ENCODE data around the gene ORMDL3.
A peak's percentile ranks its signal among the peaks of the same experiment; 100 is the strongest.
"Not testable (repeated sequence)": the region's sequence is repeated elsewhere in the genome, so short reads cannot be mapped to it uniquely, and the experiment has no call there.

Gene ORMDL3

GRCh38 chr17:39924691-39925055 is 2.7 kb downstream of the ORMDL3 start:
- DNase-seq (ENCODE audit: low spot score), result no peak

- DNase-seq (ENCODE audit: low spot score), result no peak
These were observed 3.3 kb downstream of the ORMDL3 start for GRCh38 chr17:39923836-39924690.

DNA sequence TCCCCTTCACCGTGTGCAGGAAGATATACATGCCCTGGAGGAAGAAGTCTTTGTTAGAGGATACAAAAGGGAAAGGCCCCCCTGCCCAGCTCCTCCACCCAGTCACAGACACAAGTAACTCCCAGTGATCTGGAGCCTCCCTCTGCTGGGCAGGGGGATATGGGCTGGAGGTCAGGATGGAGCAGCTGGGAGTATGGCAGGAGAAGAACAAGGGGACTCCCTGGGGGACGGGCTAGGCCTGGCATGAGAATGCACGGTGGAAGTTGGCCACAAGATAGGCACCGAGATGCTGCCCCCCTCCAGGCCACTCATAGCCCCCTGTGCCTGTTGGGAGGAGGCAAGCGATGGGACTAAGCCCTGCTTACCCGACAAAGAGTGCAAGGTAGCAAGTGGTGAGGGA is 4.2 kb downstream of the ORMDL3 start:
- no peak for DNase-seq (ENCODE audit: low spot score)

- DNase-seq (ENCODE audit: low spot score), result no peak
These were observed 5.4 kb downstream of the ORMDL3 start for GRCh38 chr17:39922006-39922405.

DNA sequence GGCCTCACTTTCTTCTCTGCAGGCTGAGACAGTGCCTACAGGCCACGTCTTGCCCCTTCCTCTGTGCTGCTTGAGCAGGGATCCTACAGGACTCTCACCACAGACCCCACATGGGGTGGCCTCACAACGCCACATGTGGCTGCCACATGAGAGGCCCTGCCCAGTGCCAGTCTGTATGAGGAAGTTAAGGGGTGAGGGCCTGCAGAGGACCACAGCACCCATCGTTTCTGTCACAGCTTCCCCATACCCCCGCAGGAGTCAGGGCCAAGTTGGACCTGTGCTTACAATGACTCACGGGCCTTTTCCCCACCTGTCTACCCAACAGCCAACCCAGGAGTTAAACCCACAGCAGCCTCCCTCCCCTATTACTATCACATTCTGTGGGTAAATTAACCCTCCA is 6.1 kb downstream of the ORMDL3 start:
- no peak for DNase-seq (ENCODE audit: low spot score)

- DNase-seq (ENCODE audit: low spot score), result no peak
These were observed 6.9 kb downstream of the ORMDL3 start for GRCh38 chr17:39920218-39921210.

- no peak for DNase-seq (ENCODE audit: low spot score)
These were observed 8.2 kb downstream of the ORMDL3 start for GRCh38 chr17:39919087-39919683.

DNA sequence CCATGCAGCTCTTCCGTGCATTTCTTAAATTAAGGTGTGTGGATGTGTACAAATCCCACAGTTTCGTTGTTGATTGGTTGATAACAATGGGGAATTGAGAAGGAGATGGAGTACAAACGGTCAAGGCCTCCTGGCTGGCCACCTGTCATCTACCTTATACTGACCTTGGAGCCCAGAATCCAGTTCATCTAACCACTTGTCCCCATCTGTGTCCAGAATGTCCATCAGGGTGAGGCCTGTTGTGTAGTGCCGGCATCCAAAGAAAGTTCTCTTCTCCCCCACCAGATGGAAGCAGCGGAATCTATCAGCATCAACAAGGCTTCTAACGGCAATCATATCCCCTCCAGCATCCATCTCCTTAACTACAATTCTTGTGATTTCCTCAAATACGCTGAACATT is 10.5 kb downstream of the ORMDL3 start:
- DNase-seq (ENCODE audit: low spot score), result no peak

DNA sequence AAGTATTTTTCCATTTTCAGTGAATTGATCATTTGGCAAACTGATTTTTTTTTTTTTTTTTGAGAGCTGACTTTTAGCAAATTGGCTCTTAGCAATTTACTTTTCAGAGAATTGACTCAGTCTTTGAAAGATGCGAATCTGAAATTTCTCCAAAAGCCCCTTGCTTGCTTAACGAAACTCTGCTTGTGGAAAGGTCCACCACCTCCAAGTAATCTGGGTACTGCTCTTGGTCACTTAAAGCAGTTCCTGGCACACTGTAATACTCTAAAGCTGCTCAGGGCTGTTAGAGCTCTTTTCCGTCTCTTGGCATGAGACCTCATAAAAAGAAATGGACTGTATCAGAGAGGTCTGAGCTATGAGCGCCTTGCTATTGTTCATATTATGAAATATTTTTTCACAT is 11.8 kb downstream of the ORMDL3 start:
- DNase-seq (ENCODE audit: low spot score), result no peak

- DNase-seq (ENCODE audit: low spot score), result no peak
These were observed 13.4 kb downstream of the ORMDL3 start for GRCh38 chr17:39913989-39914388.

GRCh38 chr17:39908789-39909352 is 18.5 kb downstream of the ORMDL3 start:
- DNase-seq (ENCODE audit: low spot score), result no peak

GRCh38 chr17:39904990-39905288 is 22.5 kb downstream of the ORMDL3 start:
- no peak for DNase-seq (ENCODE audit: low spot score)

GRCh38 chr17:39903158-39903884 is 24.1 kb downstream of the ORMDL3 start:
- peak; percentile 4 for DNase-seq (ENCODE audit: low spot score)

GRCh38 chr17:39902027-39902426 is 25.4 kb downstream of the ORMDL3 start:
- DNase-seq (ENCODE audit: low spot score), result not testable (repeated sequence)

- no peak for DNase-seq (ENCODE audit: low spot score)
These were observed 28.2 kb downstream of the ORMDL3 start for GRCh38 chr17:39899215-39899614.

- no peak for DNase-seq (ENCODE audit: low spot score)
These were observed 29.3 kb downstream of the ORMDL3 start for GRCh38 chr17:39898088-39898487.

DNA sequence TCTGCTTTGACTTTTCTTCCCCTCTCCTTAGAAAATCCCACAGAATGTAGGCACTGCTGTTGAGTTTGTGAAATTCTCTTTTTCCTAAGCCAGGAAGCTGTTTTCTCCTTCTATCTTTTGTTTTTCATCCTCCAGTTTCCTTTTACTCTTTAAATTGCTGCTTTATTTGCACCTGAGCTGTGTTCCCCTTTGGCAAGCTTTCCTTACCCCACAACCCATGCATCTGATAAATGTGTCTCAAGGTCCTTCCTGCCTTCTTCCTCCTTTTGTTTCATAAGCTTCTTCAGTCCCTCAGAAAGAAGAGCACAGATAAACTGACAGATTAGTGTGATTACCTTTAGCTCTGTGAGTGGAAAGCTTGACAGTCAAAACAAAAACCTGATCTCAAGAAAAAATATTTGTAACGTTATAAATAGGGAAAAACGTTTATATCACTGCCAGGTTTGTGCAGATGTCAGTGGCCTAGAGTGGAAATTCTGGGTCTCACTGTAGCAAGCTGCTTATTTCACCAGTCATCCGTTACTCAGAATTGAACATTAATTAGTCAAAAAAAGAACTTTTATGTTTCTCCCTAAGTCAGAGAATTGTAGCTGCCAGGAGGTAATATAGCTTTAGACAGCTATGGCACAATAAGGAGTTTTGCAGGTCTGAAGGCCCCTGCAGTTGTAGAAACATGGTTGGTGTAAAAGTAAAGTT is 32.6 kb downstream of the ORMDL3 start:
- no peak for DNase-seq (ENCODE audit: low spot score)

DNA sequence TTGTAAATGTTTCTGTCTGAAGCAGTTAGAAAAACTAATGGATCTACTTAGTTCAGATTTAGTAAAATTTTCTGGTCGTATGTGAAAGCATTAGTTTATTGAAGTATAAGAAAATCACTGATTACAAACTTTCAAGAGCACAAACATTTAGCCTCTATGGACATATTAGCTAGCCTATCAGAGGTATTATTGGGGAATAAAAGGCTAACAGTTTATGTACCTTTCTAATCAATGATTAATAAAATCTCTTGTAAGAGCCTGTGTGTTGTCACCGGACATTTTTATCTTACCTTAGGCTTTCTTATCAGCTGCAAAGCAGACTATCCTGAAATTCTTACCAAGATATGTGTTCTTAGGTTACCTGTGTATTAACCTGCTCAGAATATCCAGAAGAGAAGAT is 38.2 kb downstream of the ORMDL3 start:
- no peak for DNase-seq (ENCODE audit: low spot score)

GRCh38 chr17:39887078-39887477 is 40.3 kb downstream of the ORMDL3 start:
- no peak for DNase-seq (ENCODE audit: low spot score)

DNA sequence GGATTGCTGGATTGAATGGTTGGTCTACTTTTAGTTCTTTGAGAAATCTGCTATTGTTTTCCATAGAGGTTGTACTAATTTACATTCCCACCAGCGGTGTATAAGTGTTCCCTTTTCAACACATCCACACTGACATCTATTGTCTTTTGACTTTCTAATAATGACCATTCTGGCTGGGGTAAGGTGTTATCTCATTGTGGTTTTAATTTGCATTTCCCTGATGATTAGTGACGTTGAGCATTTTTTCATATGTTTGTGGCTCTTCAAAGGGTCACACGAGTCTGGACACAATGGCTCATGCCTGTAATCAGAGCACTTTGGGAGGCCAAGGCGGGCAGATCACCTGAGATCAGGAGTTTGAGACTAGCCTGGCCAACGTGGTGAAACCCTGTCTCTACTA is 41.3 kb downstream of the ORMDL3 start:
- not testable (repeated sequence) for DNase-seq (ENCODE audit: low spot score)

- peak; percentile 8 for DNase-seq (ENCODE audit: low spot score)
These were observed 54.6 kb downstream of the ORMDL3 start for GRCh38 chr17:39872751-39873150.
